ENCODE data around the gene KLHL29. TPM values are rescaled to one million over a fixed set of nuclear protein-coding genes. Genes with fewer than 3 reads are reported as not detected.

The KLHL29 gene
- total and polyA plus RNA-seq, 8 donors, result 1.8 to 10.5 (median 2.8) TPM

- Histone ChIP-seq H3K27ac (no peak overlapping the region), H3K27me3 (no peaks in the 10 kb centered on the region), H3K36me3 (no peaks in the 10 kb centered on the region), H3K9me3 (no peaks in the 10 kb centered on the region), H3K4me1 (peaks cover 0 to 2% of the 10 kb centered on the region in 2 donors), H3K4me3 (no peak overlapping the region)
- TF ChIP-seq CTCF (IDR thresholded peaks at IDR 0.05), result no peak
- ATAC-seq, result no peak
- intact Hi-C loops (cut with DNase I), result no loop called here
- DNase-seq, result no peak
These were observed 142.1 kb downstream of the KLHL29 start for GRCh38 chr2:23526835-23527790.

GRCh38 chr2:23528171-23528570 is 143.2 kb downstream of the KLHL29 start:
- Histone ChIP-seq H3K27ac (no peak overlapping the region), H3K36me3 (no peaks in the 10 kb centered on the region), H3K4me3 (no peak overlapping the region), H3K27me3 (no peaks in the 10 kb centered on the region), H3K9me3 (no peaks in the 10 kb centered on the region), H3K4me1 (peaks cover 0 to 2% of the 10 kb centered on the region in 2 donors)
- ATAC-seq (no peak), DNase-seq (no peak)
- intact Hi-C loops (cut with DNase I), result no loop called here
- TF ChIP-seq CTCF (IDR thresholded peaks at IDR 0.05), result no peak

- ATAC-seq, result no peak
- Histone ChIP-seq H3K36me3 (no peaks in the 10 kb centered on the region), H3K27ac (no peak overlapping the region), H3K4me3 (no peak overlapping the region), H3K9me3 (no peaks in the 10 kb centered on the region), H3K4me1 (peaks cover 0 to 2% of the 10 kb centered on the region in 2 donors), H3K27me3 (no peaks in the 10 kb centered on the region)
- no peak for TF ChIP-seq CTCF (IDR thresholded peaks at IDR 0.05)
- DNase-seq, result no peak
- intact Hi-C loops (cut with DNase I), result no loop called here
These were observed 143.7 kb downstream of the KLHL29 start for GRCh38 chr2:23528690-23529089.

- Histone ChIP-seq H3K36me3 (no peaks in the 10 kb centered on the region), H3K4me1 (no peaks in the 10 kb centered on the region), H3K4me3 (no peak overlapping the region), H3K27me3 (no peaks in the 10 kb centered on the region), H3K27ac (no peak overlapping the region), H3K9me3 (no peaks in the 10 kb centered on the region)
- no peak for TF ChIP-seq CTCF (IDR thresholded peaks at IDR 0.05)
- intact Hi-C loops (cut with DNase I), result no loop called here
- ATAC-seq (no peak), DNase-seq (no peak)
These were observed 144.7 kb downstream of the KLHL29 start for GRCh38 chr2:23529659-23530058.

GRCh38 chr2:23530206-23530908 is 145.4 kb downstream of the KLHL29 start:
- DNase-seq, result no peak
- no peaks in the 10 kb centered on the region for H3K9me3 ChIP-seq
- no peaks in the 10 kb centered on the region for H3K27me3 ChIP-seq
- H3K36me3 ChIP-seq, result no peaks in the 10 kb centered on the region
- ATAC-seq, result no peak
- intact Hi-C loops (cut with DNase I), result no loop called here
- no peak overlapping the region for H3K27ac ChIP-seq
- no peak for TF ChIP-seq CTCF (IDR thresholded peaks at IDR 0.05)
- H3K4me1 ChIP-seq, result no peaks in the 10 kb centered on the region
- no peak overlapping the region for H3K4me3 ChIP-seq
